ENCODE data around the gene MARCHF11. TPM values are rescaled to one million over a fixed set of nuclear protein-coding genes. Genes with fewer than 3 reads are reported as not detected.

MARCHF11 gene
- polyA plus RNA-seq, 1 experiment = not detected

DNA sequence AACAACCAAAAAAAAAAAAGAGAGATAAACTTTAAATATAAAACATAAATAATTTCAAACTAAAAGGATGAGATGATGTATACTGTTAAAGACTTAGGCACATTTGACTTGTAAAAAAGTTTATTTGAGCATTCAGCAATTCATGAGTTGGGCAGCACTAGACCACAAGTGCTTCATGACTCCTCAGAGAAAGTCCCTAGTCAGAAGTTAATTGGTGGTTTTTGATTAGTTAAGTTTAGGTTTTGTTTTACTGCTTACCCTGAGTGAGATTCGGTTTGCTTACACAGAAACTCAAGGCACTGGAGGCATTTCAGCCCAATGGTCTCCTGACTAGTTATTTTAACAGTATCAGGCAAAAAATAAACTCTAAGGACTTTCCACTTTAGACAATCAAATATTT lies 129.2 kb downstream of the MARCHF11 start:
- Histone ChIP-seq H3K4me3 (ENCODE audit: low read depth, low read length) (no peak overlapping the region), H3K36me3 (ENCODE audit: control insufficient read depth, insufficient read depth, low read length) (no peaks in the 10 kb centered on the region), H3K27me3 (ENCODE audit: control insufficient read depth, insufficient read depth, low read length) (no peaks in the 10 kb centered on the region)
- TF ChIP-seq, protein P1, sequence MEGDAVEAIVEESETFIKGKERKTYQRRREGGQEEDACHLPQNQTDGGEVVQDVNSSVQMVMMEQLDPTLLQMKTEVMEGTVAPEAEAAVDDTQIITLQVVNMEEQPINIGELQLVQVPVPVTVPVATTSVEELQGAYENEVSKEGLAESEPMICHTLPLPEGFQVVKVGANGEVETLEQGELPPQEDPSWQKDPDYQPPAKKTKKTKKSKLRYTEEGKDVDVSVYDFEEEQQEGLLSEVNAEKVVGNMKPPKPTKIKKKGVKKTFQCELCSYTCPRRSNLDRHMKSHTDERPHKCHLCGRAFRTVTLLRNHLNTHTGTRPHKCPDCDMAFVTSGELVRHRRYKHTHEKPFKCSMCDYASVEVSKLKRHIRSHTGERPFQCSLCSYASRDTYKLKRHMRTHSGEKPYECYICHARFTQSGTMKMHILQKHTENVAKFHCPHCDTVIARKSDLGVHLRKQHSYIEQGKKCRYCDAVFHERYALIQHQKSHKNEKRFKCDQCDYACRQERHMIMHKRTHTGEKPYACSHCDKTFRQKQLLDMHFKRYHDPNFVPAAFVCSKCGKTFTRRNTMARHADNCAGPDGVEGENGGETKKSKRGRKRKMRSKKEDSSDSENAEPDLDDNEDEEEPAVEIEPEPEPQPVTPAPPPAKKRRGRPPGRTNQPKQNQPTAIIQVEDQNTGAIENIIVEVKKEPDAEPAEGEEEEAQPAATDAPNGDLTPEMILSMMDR (IDR thresholded peaks at IDR 0.05; ENCODE audit: insufficient read depth, low read depth, low read length) = no peak
- no peak for DNase-seq (ENCODE audit: low read depth)
- POLR2A ChIA-PET = no interaction called here
- CTCF ChIA-PET = interaction anchor here (0.6 kb wide), 1 partner anchor 151 kb away, joined by 3 read pairs; no protein-coding TSS in a partner anchor

DNA sequence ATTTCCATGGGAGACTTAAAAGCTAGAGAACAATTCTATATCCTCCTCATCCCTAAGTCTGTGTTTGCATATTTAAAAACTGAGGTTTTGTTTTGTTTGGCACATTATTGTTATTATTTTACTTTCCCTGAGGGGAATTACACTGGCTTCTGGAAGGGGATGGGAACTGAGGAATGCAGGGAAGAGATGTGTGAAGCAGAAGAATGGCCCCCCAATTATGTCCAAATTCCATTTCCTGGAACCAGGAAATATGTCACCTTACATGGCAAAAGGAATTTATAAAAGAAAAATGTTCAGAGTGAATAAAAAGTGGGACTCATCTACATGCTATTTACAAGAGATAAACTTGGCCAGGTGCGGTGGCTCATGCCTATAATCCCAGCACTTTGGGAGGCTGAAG lies 129.8 kb downstream of the MARCHF11 start:
- Histone ChIP-seq H3K27me3 (ENCODE audit: control insufficient read depth, insufficient read depth, low read length) (no peaks in the 10 kb centered on the region), H3K4me3 (ENCODE audit: low read depth, low read length) (no peak overlapping the region), H3K36me3 (ENCODE audit: control insufficient read depth, insufficient read depth, low read length) (no peaks in the 10 kb centered on the region)
- ChIA-PET CTCF (no interaction called here), POLR2A (no interaction called here)
- TF ChIP-seq, protein P1 (IDR thresholded peaks at IDR 0.05; ENCODE audit: insufficient read depth, low read depth, low read length) = no peak
- peak; percentile 16 for DNase-seq (ENCODE audit: low read depth)

DNA sequence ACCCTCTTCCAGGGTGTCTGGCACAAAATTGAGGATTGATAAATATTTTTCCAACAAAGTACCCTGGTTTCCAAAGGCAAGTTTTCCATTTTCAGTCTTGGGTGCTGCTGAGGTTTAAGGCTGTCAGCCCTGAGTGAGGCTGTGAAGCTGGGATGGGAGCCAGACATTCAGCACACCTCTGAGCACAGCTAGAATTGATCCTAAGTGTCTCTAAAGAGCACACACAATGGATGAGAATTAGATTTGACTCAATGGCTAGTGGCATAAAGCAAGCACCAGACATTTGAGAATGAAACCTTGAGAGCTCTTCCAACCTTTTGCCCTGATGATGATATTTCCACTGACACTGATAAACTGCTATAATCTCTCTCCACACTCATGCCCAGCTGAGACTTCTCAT lies 131.5 kb downstream of the MARCHF11 start:
- Histone ChIP-seq H3K36me3 (ENCODE audit: control insufficient read depth, insufficient read depth, low read length) (no peaks in the 10 kb centered on the region), H3K27me3 (ENCODE audit: control insufficient read depth, insufficient read depth, low read length) (no peaks in the 10 kb centered on the region), H3K4me3 (ENCODE audit: low read depth, low read length) (no peak overlapping the region)
- no peak for DNase-seq (ENCODE audit: low read depth)
- CTCF ChIA-PET = interaction anchor here (0.6 to 1.4 kb wide), 2 partner anchors 14 to 841 kb away, joined by 3 to 5 read pairs; no protein-coding TSS in a partner anchor
- TF ChIP-seq, protein P1 (IDR thresholded peaks at IDR 0.05; ENCODE audit: insufficient read depth, low read depth, low read length) = no peak
- POLR2A ChIA-PET = no interaction called here

DNA sequence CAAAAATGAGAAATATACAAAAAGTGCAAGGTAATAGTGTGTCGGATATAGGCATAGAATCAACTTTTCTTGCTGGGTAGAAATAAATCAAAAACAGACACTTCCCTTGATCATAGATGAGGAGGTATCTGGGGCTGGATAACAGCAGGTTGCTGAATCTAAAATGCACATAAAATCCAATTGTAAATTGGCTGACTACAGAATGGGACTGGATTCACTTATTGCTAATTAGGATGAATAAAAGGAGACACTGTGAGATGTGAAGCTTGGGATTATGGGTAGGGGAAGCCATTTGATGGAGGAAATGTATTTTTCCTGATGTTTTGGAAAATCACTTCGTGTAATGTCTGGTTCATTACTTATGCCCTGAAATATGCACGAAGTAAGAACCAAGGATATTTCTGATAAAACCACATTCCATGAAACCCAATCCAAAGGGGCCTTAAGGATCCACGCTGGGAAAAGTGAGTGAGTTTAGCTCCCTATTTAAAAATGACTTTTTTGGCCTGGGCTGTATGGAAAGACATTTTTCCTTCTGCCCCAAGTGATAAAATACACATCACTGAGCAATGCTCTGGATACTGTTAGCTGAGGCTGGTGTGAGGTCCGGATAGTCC lies 136.1 kb downstream of the MARCHF11 start:
- CTCF ChIA-PET = no interaction called here
- POLR2A ChIA-PET = no interaction called here

DNA sequence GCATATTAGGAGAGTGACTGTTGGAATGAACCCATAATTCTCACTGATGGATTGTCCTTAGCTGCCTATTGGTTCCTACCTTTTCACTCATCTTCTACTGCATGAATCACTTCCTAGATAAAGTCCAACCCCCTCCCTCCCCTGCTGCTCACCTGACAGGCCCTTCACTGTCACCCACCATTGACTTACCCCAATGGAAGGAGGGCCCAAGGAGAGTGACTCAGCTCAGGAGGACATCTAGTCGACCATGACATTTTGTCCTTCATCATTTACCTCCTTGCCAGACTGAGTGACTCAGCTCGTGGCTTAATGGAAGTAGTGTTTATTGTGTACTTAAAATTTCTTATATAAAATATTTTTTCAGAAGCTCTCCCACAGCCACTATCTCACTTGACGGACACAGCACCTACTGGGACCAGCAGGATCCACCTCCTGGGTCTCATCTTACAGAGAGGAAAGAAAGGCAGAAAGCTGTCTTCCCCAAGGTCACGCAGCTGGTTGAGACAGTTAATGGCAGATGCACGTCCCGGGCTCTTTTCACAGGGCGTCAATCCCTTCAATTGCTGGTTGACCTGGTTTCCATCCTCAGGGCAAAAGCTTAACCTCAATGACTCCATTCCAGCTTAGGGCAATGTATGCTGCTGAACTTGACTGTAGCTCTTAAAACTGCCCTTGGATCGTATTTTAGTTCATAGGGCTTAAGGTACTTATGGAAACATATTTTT lies 142.3 kb downstream of the MARCHF11 start:
- ChIA-PET POLR2A (no interaction called here), CTCF (interaction anchor here (0.9 kb wide), 1 partner anchor 11 kb away, joined by 3 read pairs; no protein-coding TSS in a partner anchor)
- Histone ChIP-seq H3K4me3 (ENCODE audit: low read depth, low read length) (no peak overlapping the region), H3K36me3 (ENCODE audit: control insufficient read depth, insufficient read depth, low read length) (no peaks in the 10 kb centered on the region), H3K27me3 (ENCODE audit: control insufficient read depth, insufficient read depth, low read length) (no peaks in the 10 kb centered on the region)
- DNase-seq (ENCODE audit: low read depth) = no peak
- TF ChIP-seq, protein P1 (IDR thresholded peaks at IDR 0.05; ENCODE audit: insufficient read depth, low read depth, low read length) = no peak

More for the DNA sequence above, 136.1 kb downstream of the MARCHF11 start:
- no peaks in the 10 kb centered on the region for H3K36me3 ChIP-seq (ENCODE audit: control insufficient read depth, insufficient read depth, low read length)
- TF ChIP-seq, protein P1 (IDR thresholded peaks at IDR 0.05; ENCODE audit: insufficient read depth, low read depth, low read length) = no peak
- no peaks in the 10 kb centered on the region for H3K27me3 ChIP-seq (ENCODE audit: control insufficient read depth, insufficient read depth, low read length)
- no peak for DNase-seq (ENCODE audit: low read depth)
- no peak overlapping the region for H3K4me3 ChIP-seq (ENCODE audit: low read depth, low read length)

All from BJ (cell line).